H1 (cell line): ENCODE measurements around the gene GALNT15. TPM values are rescaled to one million over a fixed set of nuclear protein-coding genes. Genes with fewer than 3 reads are reported as not detected.

Source experiments
- CTCF ChIA-PET: fragments of 300-600 bp; sonication (Branson Sonifier 250); formaldehyde crosslinking; loops from one replicate; lab custom pipeline; 2021; ENCODE audit not compliant: partially characterized antibody; lab: Charles Lee
- POLR2A ChIA-PET: fragments of 300-600 bp; sonication (Branson Sonifier 250); formaldehyde crosslinking; loops from one replicate; lab custom pipeline; 2021; ENCODE audit warnings: inconsistent platforms; ENCODE audit not compliant: partially characterized antibody; lab: Charles Lee
- DNase-seq, 2 experiments: peaks; one replicate each; pipeline versions ENCODE4 v3.0.0 to v3.0.0-alpha.2; 2010 to 2022; ENCODE audit warnings: low spot score in 2 of 2, low read depth in 1 of 2, mixed read lengths in 1 of 2
- FAIRE-seq: peaks from 2 replicates; lab custom pipeline; 2011; peaks lifted over from hg19 to GRCh38; lab: Jason Lieb, UNC
- H2AFZ ChIP-seq: 2 replicates; pipeline ENCODE4 v1.8.1; 2012; ENCODE audit warnings: low read length, inconsistent platforms
- H2AK5ac ChIP-seq: 2 replicates; pipeline ENCODE4 v1.6.1; 2013; ENCODE audit warnings: low read depth, low read length
- H2BK120ac ChIP-seq: replicated peaks from 2 replicates; pipeline ENCODE3; 2013; ENCODE audit warnings: low read depth, low read length, inconsistent platforms
- H2BK12ac ChIP-seq: 2 replicates; pipeline ENCODE4 v1.6.1; 2013; ENCODE audit warnings: low read depth, low read length
- H2BK15ac ChIP-seq: 2 replicates; pipeline ENCODE4 v1.6.1; 2013; ENCODE audit warnings: low read length
- H2BK20ac ChIP-seq: 2 replicates; pipeline ENCODE4 v1.6.1; 2013; ENCODE audit warnings: low read length
- H2BK5ac ChIP-seq: 2 replicates; pipeline ENCODE4 v1.6.1; 2013; ENCODE audit warnings: low read depth, low read length
- H3K14ac ChIP-seq: 2 replicates; pipeline ENCODE4 v1.6.1; 2013; ENCODE audit warnings: inconsistent platforms; ENCODE audit not compliant: insufficient read length
- H3K18ac ChIP-seq: 2 replicates; pipeline ENCODE4 v1.6.1; 2013; ENCODE audit warnings: low read length; ENCODE audit errors: extremely low read depth
- H3K23ac ChIP-seq: 2 replicates; pipeline ENCODE4 v1.6.1; 2013; ENCODE audit warnings: inconsistent platforms; ENCODE audit not compliant: insufficient read length
- H3K23me2 ChIP-seq: 2 replicates; pipeline ENCODE4 v1.6.1; 2013; ENCODE audit warnings: low read depth, low read length
- H3K27ac ChIP-seq: 2 replicates; pipeline ENCODE4 v1.6.1; 2011; ENCODE audit warnings: low read depth, low read length, inconsistent platforms
- H3K27me3 ChIP-seq, 4 experiments: replicated peaks in 1 of 4; 1 replicate in 1 of 4; 2 replicates in 3 of 4; pipeline versions ENCODE4 v1.6.1 to v1.8.1; 2011 to 2013; ENCODE audit warnings: low read length in 3 of 4, mild to moderate bottlenecking in 3 of 4, inconsistent platforms in 2 of 4, mixed read lengths in 2 of 4, moderate library complexity in 1 of 4; ENCODE audit not compliant: control insufficient read depth in 3 of 4, insufficient read depth in 3 of 4; ENCODE audit errors: extremely low read depth in 1 of 4
- H3K36me3 ChIP-seq, 4 experiments: 2 replicates each; pipeline versions ENCODE4 v1.6.1 to v1.8.1; 2011 to 2013; ENCODE audit warnings: mild to moderate bottlenecking in 4 of 4, low read length in 3 of 4, moderate library complexity in 2 of 4, control low read depth in 1 of 4, inconsistent platforms in 1 of 4; ENCODE audit not compliant: insufficient read depth in 4 of 4, control insufficient read depth in 2 of 4
- H3K4ac ChIP-seq: replicated peaks from 2 replicates; pipeline ENCODE3; 2013; ENCODE audit warnings: low read length, low read depth, mixed read lengths, inconsistent platforms; ENCODE audit not compliant: insufficient read length
- H3K4me1 ChIP-seq, 4 experiments: replicated peaks in 1 of 4; 1 replicate in 1 of 4; 2 replicates in 3 of 4; pipeline versions ENCODE4 v1.6.1 to v1.8.1; 2011 to 2013; ENCODE audit warnings: low read length in 3 of 4, inconsistent platforms in 2 of 4, mixed read lengths in 1 of 4; ENCODE audit not compliant: insufficient read depth in 4 of 4, control insufficient read depth in 3 of 4
- H3K4me2 ChIP-seq, 2 experiments: 2 replicates each; pipeline versions ENCODE4 v1.6.1 to v1.8.1; 2011 to 2013; ENCODE audit warnings: low read depth in 2 of 2, low read length in 2 of 2, control low read depth in 1 of 2, inconsistent platforms in 1 of 2, mild to moderate bottlenecking in 1 of 2; ENCODE audit not compliant: insufficient read depth in 1 of 2
- H3K4me3 ChIP-seq, 4 experiments: fragments of 200-600, 300-600 bp in 1 of 4; sonication (generic), shearing (Covaris generic), sonication (Bioruptor Twin) in 1 of 4; 2 replicates each; pipeline versions ENCODE4 v1.5.1 to v1.8.1; 2011 to 2016; ENCODE audit warnings: low read length in 4 of 4, low read depth in 3 of 4, control low read depth in 2 of 4, inconsistent platforms in 2 of 4, mild to moderate bottlenecking in 2 of 4, mixed read lengths in 1 of 4, moderate library complexity in 1 of 4; ENCODE audit not compliant: insufficient read depth in 2 of 4; ENCODE audit errors: extremely low read depth in 1 of 4
- H3K56ac ChIP-seq: replicated peaks from 2 replicates; pipeline ENCODE3; 2013; ENCODE audit warnings: low read depth, mild to moderate bottlenecking, mixed read lengths, low read length, inconsistent platforms; ENCODE audit not compliant: insufficient read length
- H3K79me1 ChIP-seq: 2 replicates; pipeline ENCODE4 v1.6.1; 2013; ENCODE audit warnings: low read depth, low read length, control low read depth
- H3K79me2 ChIP-seq, 2 experiments: 2 replicates each; pipeline versions ENCODE4 v1.6.1 to v1.8.1; 2012 to 2013; ENCODE audit warnings: low read length in 2 of 2, mild to moderate bottlenecking in 2 of 2, inconsistent platforms in 1 of 2; ENCODE audit not compliant: insufficient read depth in 2 of 2, control insufficient read depth in 1 of 2
- H3K9ac ChIP-seq, 4 experiments: replicated peaks in 1 of 4; 1 replicate in 1 of 4; 2 replicates in 3 of 4; pipeline versions ENCODE4 v1.6.1 to v1.8.1; 2011 to 2013; ENCODE audit warnings: low read depth in 3 of 4, low read length in 3 of 4, control low read depth in 2 of 4, mild to moderate bottlenecking in 2 of 4, moderate library complexity in 2 of 4, inconsistent platforms in 1 of 4; ENCODE audit errors: extremely low read depth in 1 of 4
- H3K9me3 ChIP-seq, 2 experiments: 2 replicates each; pipeline versions ENCODE4 v1.6.1 to v1.8.1; 2012 to 2013; ENCODE audit warnings: mild to moderate bottlenecking in 2 of 2, moderate library complexity in 2 of 2, control low read depth in 1 of 2, inconsistent platforms in 1 of 2, low read depth in 1 of 2, low read length in 1 of 2, mixed read lengths in 1 of 2; ENCODE audit not compliant: insufficient read depth in 2 of 2
- H4K20me1 ChIP-seq, 2 experiments: replicated peaks in 1 of 2; 2 replicates each; pipeline versions ENCODE3 to v1.8.1; 2011 to 2013; ENCODE audit warnings: inconsistent platforms in 2 of 2, low read length in 2 of 2, mild to moderate bottlenecking in 1 of 2; ENCODE audit not compliant: insufficient read depth in 2 of 2, control insufficient read depth in 1 of 2
- H4K5ac ChIP-seq: 2 replicates; pipeline ENCODE4 v1.6.1; 2013; ENCODE audit warnings: low read length, low read depth, mixed read lengths, inconsistent platforms; ENCODE audit not compliant: insufficient read length
- H4K8ac ChIP-seq: 2 replicates; pipeline ENCODE4 v1.8.0; 2013; ENCODE audit warnings: mild to moderate bottlenecking, moderate library complexity, low read length, inconsistent platforms; ENCODE audit not compliant: insufficient read depth; ENCODE audit errors: extremely low read depth
- H4K91ac ChIP-seq: replicated peaks from 2 replicates; pipeline ENCODE3; 2013; ENCODE audit warnings: low read length, mixed read lengths, inconsistent platforms; ENCODE audit not compliant: insufficient read length
- KDM4A ChIP-seq: IDR thresholded peaks from one replicate; pipeline ENCODE4 v1.7.1; 2012; ENCODE audit warnings: low read depth, mild to moderate bottlenecking, moderate library complexity, low read length, inconsistent platforms; ENCODE audit not compliant: severe bottlenecking
- POLR2AphosphoS5 ChIP-seq: IDR thresholded peaks from 2 replicates; pipeline ENCODE4 v1.6.1; 2011; ENCODE audit warnings: low read depth, low read length
- WGBS, 2 experiments: shearing (Covaris generic) in 1 of 2; methylation state at CpG; one replicate each; pipeline versions ENCODE4 v1.1.6 to v1.1.7; 2013 to 2015; ENCODE audit warnings: low lambda C conversion rate in 2 of 2, mixed read lengths in 2 of 2, inconsistent platforms in 1 of 2, low coverage in 1 of 2, missing lambda C conversion rate in 1 of 2; ENCODE audit not compliant: insufficient replicate concordance in 2 of 2, insufficient coverage in 1 of 2, insufficient read length in 1 of 2; ENCODE audit errors: extremely low coverage in 1 of 2, missing lambda C conversion rate in 1 of 2; 5-methylcytosine and 5-hydroxymethylcytosine counted together
- polyA plus RNA-seq, 7 experiments: library from polyadenylated mRNA; depleted of rRNA in 3 of 7; stranded (reverse) in 5 of 7; unstranded in 2 of 7; fragments of >200 nt in 5 of 7; fragments of 200-250 nt in 2 of 7; gene quantifications; 1 replicate in 5 of 7; 2 replicates in 1 of 7; 4 replicates in 1 of 7; pipeline versions ENCODE4 v1.2.1 to v1.2.3, GENCODE V29; 2011 to 2013; ENCODE audit warnings: missing spikeins in 2 of 7, mixed read lengths in 2 of 7
- total RNA-seq: library from RNA; stranded (reverse); fragmentation: NEBNext Ultra II Directional; extraction: Animal tissue kit (Norgen Biotek cat#: 25700); gene quantifications from 2 replicates; pipeline ENCODE4 v1.2.1, GENCODE V29; 2021

The GALNT15 gene
- total and polyA plus RNA-seq, 2 of the 8 experiments (the other 6 are each of a cell fraction or from before 2014, with no cell fraction given): 0.02 TPM; not detected in 1

DNA sequence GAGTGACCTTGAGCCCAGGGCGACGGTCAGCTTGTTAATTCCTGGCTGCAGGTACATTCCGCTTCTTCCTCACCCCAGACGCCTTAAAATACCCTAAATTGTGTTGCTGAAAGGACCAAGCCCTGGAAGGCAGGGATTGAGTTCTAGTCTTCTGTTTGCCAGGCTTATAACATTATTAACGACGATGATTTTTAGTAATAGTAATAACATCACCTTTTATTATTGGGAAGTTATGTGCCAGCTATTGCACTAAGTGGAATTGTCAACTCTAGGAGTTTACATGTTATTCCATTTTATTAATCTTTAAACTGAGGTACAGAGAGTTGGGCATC lies 90.9 kb downstream of the GALNT15 start:
- Histone ChIP-seq H3K18ac (peak overlapping the region; percentile 88; the same call in 1 of the 2 replicates), H3K14ac (no peak overlapping the region), H4K91ac (peak overlapping the region; percentile 48), H2BK15ac (no peak overlapping the region), H2AFZ (peak overlapping the region; percentile 85; the same call in 1 of the 2 replicates), H4K20me1 (peaks cover 3 to 4% of the 10 kb centered on the region in 2 experiments), H3K9ac (peak overlapping the region; percentile 80 to 97 (median 94)), H3K23ac (no peak overlapping the region), H3K79me2 (peaks cover 16 to 77% of the 10 kb centered on the region in 2 experiments), H3K4ac (peak overlapping the region; percentile 55), H3K79me1 (peaks cover 11% of the 10 kb centered on the region), H3K36me3 (peaks cover 0 to 8% (median 7%) of the 10 kb centered on the region in 4 experiments; a peak in 5 of 8 replicates), H3K56ac (no peak overlapping the region), H2BK20ac (no peak overlapping the region), H2BK120ac (no peak overlapping the region), H4K5ac (no peak overlapping the region), H3K9me3 (no peaks in the 10 kb centered on the region), H2BK5ac (peak overlapping the region; percentile 89), H3K4me2 (peak overlapping the region; percentile 79 to 99), H3K4me1 (peaks cover 0 to 8% (median 1%) of the 10 kb centered on the region in 4 experiments; a peak in 4 of 7 replicates), H3K4me3 (peak overlapping the region; percentile 87 to 99 (median 94)), H2BK12ac (peak overlapping the region; percentile 40; the same call in 1 of the 2 replicates), H3K27me3 (no peaks in the 10 kb centered on the region), H3K23me2 (peaks cover 6% of the 10 kb centered on the region), H2AK5ac (no peak overlapping the region), H3K27ac (peak overlapping the region; percentile 96), H4K8ac (peak overlapping the region; percentile 97; the same call in 1 of the 2 replicates)
- no peak for TF ChIP-seq KDM4A
- peak; percentile 15; the same call in 1 of the 2 replicates for TF ChIP-seq POLR2AphosphoS5
- ChIA-PET CTCF (interaction anchor here (0.6 to 1.5 kb wide), 5 partner anchors 12 to 285 kb away, joined by 3 to 4 read pairs (median 3); no protein-coding TSS in a partner anchor), POLR2A (interaction anchor here (0.9 to 2.4 kb wide), 8 partner anchors 9 to 439 kb away, joined by 3 to 10 read pairs (median 4); no protein-coding TSS in a partner anchor)
- WGBS, 2 experiments: 2% methylated on average over 6 of the region's 6 CpGs; no CpG with 5 or more reads in 1 of the 2 experiments
- DNase-seq: no peak
- FAIRE-seq: no peak
